OCI-LY7 (cell line): ENCODE data around the gene KIAA1217.

Source experiments
- CTCF ChIP-seq: fragments of 200-600 bp; sonication (generic); conservative IDR thresholded peaks from 2 replicates; pipeline ENCODE4 v1.5.1; 2014; ENCODE audit warnings: mild to moderate bottlenecking, antibody characterized with exemption, low read length, moderate library complexity, mixed read lengths
- EZH2phosphoT487 ChIP-seq: fragments of 200-600 bp; sonication (generic); IDR thresholded peaks from 2 replicates; pipeline ENCODE4 v1.6.1; 2018; ENCODE audit warnings: low read depth, borderline replicate concordance, mild to moderate bottlenecking, mixed run types, antibody characterized with exemption, low read length, moderate library complexity, mixed read lengths

- no peak for TF ChIP-seq CTCF
- no peak for TF ChIP-seq EZH2phosphoT487
Observed at GRCh38 chr10:24210501-24210900, 1.6 kb downstream of the KIAA1217 start.
